A549 (cell line): Measurements from ENCODE around the gene ABTB1. TPM values are rescaled to one million over a fixed set of nuclear protein-coding genes. Genes with fewer than 3 reads are reported as not detected.

Source experiments
- ATAC-seq, 2 experiments: fragments of 200-7000 bp in 1 of 2; fragments of >200 bp in 1 of 2; cut with Nextera tagmentation in 1 of 2; cut with Tn5 transposase in 1 of 2; 3 replicates each; pipeline versions ENCODE4 v1.8.0 to v1.9.1; 2018 to 2020; ENCODE audit warnings: mild to moderate bottlenecking in 1 of 2, moderate library complexity in 1 of 2
- CTCF ChIA-PET: fragments of 300-600 bp; sonication (Branson Sonifier 250); formaldehyde crosslinking; extraction: SDS; loops from one replicate; lab custom pipeline; 2021; ENCODE audit warnings: antibody characterized with exemption, inconsistent platforms; lab: Yijun Ruan, JAX
- POLR2A ChIA-PET: fragments of 350-600 bp; formaldehyde crosslinking; extraction: SDS; loops from one replicate; lab custom pipeline; 2021; ENCODE audit warnings: antibody characterized with exemption, inconsistent platforms; lab: Yijun Ruan, JAX
- DNase-seq, 2 experiments: peaks; one replicate each; pipeline versions ENCODE4 v3.0.0 to v3.0.0-alpha.2; 2011 to 2016; ENCODE audit warnings: low read depth in 1 of 2, low spot score in 1 of 2
- FAIRE-seq: peaks from 2 replicates; lab custom pipeline; 2011; peaks lifted over from hg19 to GRCh38; lab: Jason Lieb, UNC
- H3K27ac ChIP-seq, 2 experiments: fragments of >200 bp; sonication (Bioruptor Twin); formaldehyde crosslinking; 3 replicates each; pipeline ENCODE4 v1.5.1; 2016 to 2017
- H3K4me1 ChIP-seq: fragments of >200 bp; sonication (Bioruptor Twin); formaldehyde crosslinking; 3 replicates; pipeline ENCODE4 v1.6.1; 2016
- H3K4me2 ChIP-seq: fragments of >200 bp; sonication (Bioruptor Twin); formaldehyde crosslinking; 3 replicates; pipeline ENCODE4 v1.6.1; 2016
- H3K4me3 ChIP-seq: fragments of >200 bp; sonication (Bioruptor Twin); formaldehyde crosslinking; 3 replicates; pipeline ENCODE4 v1.5.1; 2016
- H3K9me3 ChIP-seq: fragments of >200 bp; sonication (Bioruptor Twin); formaldehyde crosslinking; 3 replicates; pipeline ENCODE4 v1.6.1; 2016
- BHLHE40 ChIP-seq: IDR thresholded peaks from 2 replicates; pipeline ENCODE4 v1.6.1; 2012; ENCODE audit warnings: low read depth, low read length, inconsistent platforms
- EHMT2 ChIP-seq: fragments of 200-600 bp; sonication (generic); IDR thresholded peaks from 2 replicates; pipeline ENCODE4 v1.6.1; 2016; ENCODE audit warnings: antibody characterized with exemption, low read depth, mild to moderate bottlenecking, moderate library complexity
- FOSB ChIP-seq: fragments of 250-450 bp; sonication (Bioruptor Pico); IDR thresholded peaks from 2 replicates; pipeline ENCODE4 v1.5.0; 2020; ENCODE audit warnings: mild to moderate bottlenecking, moderate library complexity
- FOSL2 ChIP-seq, 2 experiments: fragments of 450-650 bp in 1 of 2; fragments of >200 bp in 1 of 2; sonication (Bioruptor Twin) in 1 of 2; formaldehyde crosslinking; IDR thresholded peaks; 2 replicates each; pipeline versions ENCODE4 v1.5.0 to v1.6.1; 2016 to 2020; ENCODE audit warnings: mild to moderate bottlenecking in 1 of 2, moderate library complexity in 1 of 2
- HEYL ChIP-seq: fragments of 250-450 bp; sonication (Bioruptor Pico); IDR thresholded peaks from 2 replicates; pipeline ENCODE4 v1.8.0; 2021; ENCODE audit warnings: mild to moderate bottlenecking, moderate library complexity
- HOXA7 ChIP-seq: fragments of 250-450 bp; sonication (Bioruptor Pico); IDR thresholded peaks from 2 replicates; pipeline ENCODE4 v1.5.0; 2020; ENCODE audit warnings: mild to moderate bottlenecking, moderate library complexity
- JUN ChIP-seq, 2 experiments: fragments of >200 bp; sonication (Bioruptor Twin); formaldehyde crosslinking; IDR thresholded peaks; 2 replicates in 1 of 2; 3 replicates in 1 of 2; pipeline ENCODE4 v1.6.1; 2016 to 2017
- JUNB ChIP-seq: fragments of >200 bp; sonication (Bioruptor Twin); formaldehyde crosslinking; IDR thresholded peaks from 2 replicates; pipeline ENCODE4 v1.6.1; 2016
- KDM1A ChIP-seq: fragments of 200-600 bp; sonication (generic); IDR thresholded peaks from 2 replicates; pipeline ENCODE4 v1.6.1; 2016; ENCODE audit warnings: low read depth, mild to moderate bottlenecking
- KDM5A ChIP-seq: fragments of 200-600 bp; sonication (generic); IDR thresholded peaks from 2 replicates; pipeline ENCODE4 v1.6.1; 2016; ENCODE audit warnings: antibody characterized with exemption, mild to moderate bottlenecking
- MAFK ChIP-seq: fragments of 450-650 bp; IDR thresholded peaks from 2 replicates; pipeline ENCODE4 v1.6.1; 2014; ENCODE audit not compliant: partially characterized antibody
- NFE2L2 ChIP-seq: fragments of 150-350 bp; conservative IDR thresholded peaks from 2 replicates; pipeline ENCODE4 v1.6.1; 2014; ENCODE audit warnings: low read length
- NPAS2 ChIP-seq: fragments of 250-450 bp; sonication (Bioruptor Pico); IDR thresholded peaks from 2 replicates; pipeline ENCODE4 v1.8.0; 2022; ENCODE audit warnings: mild to moderate bottlenecking, moderate library complexity, borderline replicate concordance
- NR3C1 ChIP-seq: fragments of >200 bp; sonication (Bioruptor Twin); formaldehyde crosslinking; IDR thresholded peaks from 3 replicates; pipeline ENCODE4 v1.6.1; 2017
- PHF8 ChIP-seq: fragments of 200-600 bp; sonication (generic); IDR thresholded peaks from 2 replicates; pipeline ENCODE4 v1.6.1; 2016; ENCODE audit warnings: low read depth, mild to moderate bottlenecking, antibody characterized with exemption, moderate library complexity, borderline replicate concordance
- RAD21 ChIP-seq, 2 experiments: fragments of >200 bp in 1 of 2; sonication (Bioruptor Twin) in 1 of 2; formaldehyde crosslinking in 1 of 2; IDR thresholded peaks in 1 of 2; conservative IDR thresholded peaks in 1 of 2; 2 replicates in 1 of 2; 3 replicates in 1 of 2; pipeline ENCODE4 v1.6.1; 2012 to 2018; ENCODE audit warnings: inconsistent platforms in 1 of 2
- RCOR1 ChIP-seq: fragments of 150-350 bp; IDR thresholded peaks from 2 replicates; pipeline ENCODE4 v1.6.1; 2014; ENCODE audit warnings: antibody characterized with exemption, low read length, low read depth
- RFX5 ChIP-seq: fragments of 450-650 bp; IDR thresholded peaks from 2 replicates; pipeline ENCODE4 v1.7.1; 2014; ENCODE audit warnings: antibody characterized with exemption, mild to moderate bottlenecking, moderate library complexity
- RNF2 ChIP-seq: fragments of 200-600 bp; sonication (generic); IDR thresholded peaks from 2 replicates; pipeline ENCODE4 v1.6.1; 2016; ENCODE audit warnings: low read depth, mild to moderate bottlenecking, antibody characterized with exemption, moderate library complexity, borderline replicate concordance
- SMC3 ChIP-seq: fragments of >200 bp; sonication (Bioruptor Twin); formaldehyde crosslinking; IDR thresholded peaks from 3 replicates; pipeline ENCODE4 v1.6.1; 2018; ENCODE audit warnings: inconsistent platforms
- TP53 ChIP-seq: fragments of 250-450 bp; sonication (Bioruptor Pico); IDR thresholded peaks from 2 replicates; pipeline ENCODE4 v1.5.0; 2021; ENCODE audit warnings: mild to moderate bottlenecking, moderate library complexity
- ZC3H11A ChIP-seq: fragments of 450-650 bp; IDR thresholded peaks from 2 replicates; pipeline ENCODE4 v1.6.1; 2014; ENCODE audit warnings: antibody characterized with exemption, mild to moderate bottlenecking
- ZFP36 ChIP-seq: fragments of 450-650 bp; IDR thresholded peaks from 2 replicates; pipeline ENCODE4 v1.6.1; 2014; ENCODE audit warnings: borderline replicate concordance; ENCODE audit not compliant: partially characterized antibody
- ZSCAN20 ChIP-seq: fragments of 250-450 bp; sonication (Bioruptor Pico); IDR thresholded peaks from 2 replicates; pipeline ENCODE4 v1.8.0; 2022; ENCODE audit warnings: mild to moderate bottlenecking, moderate library complexity
- WGBS: methylation state at CpG from one replicate; pipeline ENCODE4 v1.1.6; 2017; ENCODE audit errors: missing lambda C conversion rate; 5-methylcytosine and 5-hydroxymethylcytosine counted together
- polyA plus RNA-seq, 4 experiments: library from polyadenylated mRNA; depleted of rRNA in 3 of 4; stranded (reverse); fragments of >200 nt; fragmentation: RNase III in 1 of 4; extraction: RNeasy Plus Mini Kit Qiagen cat#74134 plus additional on column Dnase treatment in 1 of 4; gene quantifications; 2 replicates in 3 of 4; 3 replicates in 1 of 4; pipeline ENCODE4 v1.2.3, GENCODE V29; 2011 to 2017
- TF ChIP-seq, protein P1 (sequence below): fragments of 150-350 bp; IDR thresholded peaks from 2 replicates; pipeline ENCODE4 v1.6.1; 2014; ENCODE audit warnings: low read depth, mild to moderate bottlenecking, low read length
- TF ChIP-seq, protein P2 (sequence below): fragments of 450-650 bp; IDR thresholded peaks from 2 replicates; pipeline ENCODE4 v1.6.1; 2014; ENCODE audit warnings: antibody characterized with exemption
- TF ChIP-seq, protein P3 (sequence below): fragments of >200 bp; sonication (Bioruptor Twin); formaldehyde crosslinking; IDR thresholded peaks from 3 replicates; pipeline ENCODE4 v1.6.1; 2016
- TF ChIP-seq, protein P4 (sequence below): fragments of 250-450 bp; sonication (Bioruptor Pico); IDR thresholded peaks from 2 replicates; pipeline ENCODE4 v1.5.0; 2020; ENCODE audit warnings: low read depth, mild to moderate bottlenecking, moderate library complexity
- TF ChIP-seq, protein P5 (sequence below): fragments of >200 bp; sonication (Bioruptor Twin); formaldehyde crosslinking; IDR thresholded peaks from 3 replicates; pipeline ENCODE4 v1.5.1; 2016
- TF ChIP-seq, protein P6 (sequence below): IDR thresholded peaks from 2 replicates; pipeline ENCODE4 v1.6.1; 2012; ENCODE audit warnings: low read depth, borderline replicate concordance
- TF ChIP-seq, protein P7 (sequence below): fragments of >200 bp; sonication (Bioruptor Twin); formaldehyde crosslinking; IDR thresholded peaks from 2 replicates; pipeline ENCODE4 v1.6.1; 2016

ABTB1 gene
- polyA plus RNA-seq, 2 of the 4 experiments (the other 2 are of a cell fraction) = 9.7 to 13.2 TPM

DNA sequence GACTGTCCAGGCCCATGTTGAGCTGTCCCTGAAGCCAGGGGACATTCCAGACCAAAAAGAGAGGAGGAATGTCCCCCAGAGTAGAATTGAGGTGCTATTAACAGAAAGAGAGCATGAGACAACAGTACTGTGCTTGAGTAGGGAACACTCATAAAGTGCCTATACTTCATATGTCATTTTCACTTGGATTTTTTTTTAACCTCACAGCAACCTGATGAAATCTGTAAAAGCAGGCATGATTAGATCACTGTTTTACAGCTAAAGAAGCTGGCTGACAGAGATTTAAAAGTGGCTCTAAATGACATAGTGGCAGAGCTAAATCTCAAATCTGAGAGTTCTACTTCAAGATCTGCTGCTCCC, 24.9 kb upstream of the ABTB1 start:
- POLR2A ChIA-PET = no interaction called here
- no peak for ATAC-seq

DNA sequence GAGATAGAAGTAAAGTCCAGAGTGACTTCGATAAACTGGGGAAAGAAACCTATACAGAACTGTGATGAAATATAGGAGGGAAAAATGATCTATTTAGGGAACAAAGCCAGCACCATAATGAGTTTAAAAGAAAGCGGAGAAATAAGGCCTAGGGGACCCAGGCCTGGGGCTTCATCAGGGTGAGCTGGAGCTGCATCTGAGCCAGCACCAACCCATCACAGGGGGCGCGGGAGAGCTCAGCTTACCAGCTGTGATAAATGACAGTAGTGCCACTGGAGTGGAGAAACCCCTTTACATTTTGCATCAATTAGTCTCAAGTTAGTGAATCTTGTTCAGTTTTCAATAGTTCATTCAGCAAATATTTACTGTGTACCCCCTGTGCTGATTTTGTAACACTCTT, 22.5 kb upstream of the ABTB1 start:
- no peak for FAIRE-seq

More for the DNA sequence above, 24.9 kb upstream of the ABTB1 start:
- FAIRE-seq (no peak), DNase-seq (no peak)
- Histone ChIP-seq H3K9me3 (no peaks in the 10 kb centered on the region), H3K4me1 (peaks cover 5% of the 10 kb centered on the region; the same call in 2 of the 3 replicates), H3K4me2 (no peak overlapping the region), H3K4me3 (no peak overlapping the region)
- CTCF ChIA-PET = interaction anchor here (1.7 to 3.4 kb wide), 3 partner anchors 13 to 323 kb away, joined by 5 to 11 read pairs (median 9); no protein-coding TSS in a partner anchor
- TF ChIP-seq FOSL2 (IDR thresholded peaks at IDR 0.05) (no peak), FOSL2 (CRISPR knock-in tag; IDR thresholded peaks at IDR 0.05) (no peak), RFX5 (no peak), HOXA7 (no peak), ZFP36 (no peak), NFE2L2 (no peak), RCOR1 (no peak), JUN (IDR thresholded peaks at IDR 0.05) (no peak), KDM5A (no peak), RNF2 (no peak), SMC3 (no peak), JUNB (no peak), MAFK (no peak), RAD21 (conservative IDR thresholded peaks at IDR 0.05 in 1 of 2, IDR thresholded peaks at IDR 0.05 in 1 of 2) (no peak), HEYL (CRISPR knock-in tag) (no peak), EHMT2 (no peak)
- TF ChIP-seq, protein P1, sequence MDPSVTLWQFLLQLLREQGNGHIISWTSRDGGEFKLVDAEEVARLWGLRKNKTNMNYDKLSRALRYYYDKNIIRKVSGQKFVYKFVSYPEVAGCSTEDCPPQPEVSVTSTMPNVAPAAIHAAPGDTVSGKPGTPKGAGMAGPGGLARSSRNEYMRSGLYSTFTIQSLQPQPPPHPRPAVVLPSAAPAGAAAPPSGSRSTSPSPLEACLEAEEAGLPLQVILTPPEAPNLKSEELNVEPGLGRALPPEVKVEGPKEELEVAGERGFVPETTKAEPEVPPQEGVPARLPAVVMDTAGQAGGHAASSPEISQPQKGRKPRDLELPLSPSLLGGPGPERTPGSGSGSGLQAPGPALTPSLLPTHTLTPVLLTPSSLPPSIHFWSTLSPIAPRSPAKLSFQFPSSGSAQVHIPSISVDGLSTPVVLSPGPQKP = no peak
- TF ChIP-seq, protein P2, sequence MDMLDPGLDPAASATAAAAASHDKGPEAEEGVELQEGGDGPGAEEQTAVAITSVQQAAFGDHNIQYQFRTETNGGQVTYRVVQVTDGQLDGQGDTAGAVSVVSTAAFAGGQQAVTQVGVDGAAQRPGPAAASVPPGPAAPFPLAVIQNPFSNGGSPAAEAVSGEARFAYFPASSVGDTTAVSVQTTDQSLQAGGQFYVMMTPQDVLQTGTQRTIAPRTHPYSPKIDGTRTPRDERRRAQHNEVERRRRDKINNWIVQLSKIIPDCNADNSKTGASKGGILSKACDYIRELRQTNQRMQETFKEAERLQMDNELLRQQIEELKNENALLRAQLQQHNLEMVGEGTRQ = no peak
- TF ChIP-seq, protein P3, sequence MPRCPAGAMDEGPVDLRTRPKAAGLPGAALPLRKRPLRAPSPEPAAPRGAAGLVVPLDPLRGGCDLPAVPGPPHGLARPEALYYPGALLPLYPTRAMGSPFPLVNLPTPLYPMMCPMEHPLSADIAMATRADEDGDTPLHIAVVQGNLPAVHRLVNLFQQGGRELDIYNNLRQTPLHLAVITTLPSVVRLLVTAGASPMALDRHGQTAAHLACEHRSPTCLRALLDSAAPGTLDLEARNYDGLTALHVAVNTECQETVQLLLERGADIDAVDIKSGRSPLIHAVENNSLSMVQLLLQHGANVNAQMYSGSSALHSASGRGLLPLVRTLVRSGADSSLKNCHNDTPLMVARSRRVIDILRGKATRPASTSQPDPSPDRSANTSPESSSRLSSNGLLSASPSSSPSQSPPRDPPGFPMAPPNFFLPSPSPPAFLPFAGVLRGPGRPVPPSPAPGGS = no peak
- TF ChIP-seq, protein P4, sequence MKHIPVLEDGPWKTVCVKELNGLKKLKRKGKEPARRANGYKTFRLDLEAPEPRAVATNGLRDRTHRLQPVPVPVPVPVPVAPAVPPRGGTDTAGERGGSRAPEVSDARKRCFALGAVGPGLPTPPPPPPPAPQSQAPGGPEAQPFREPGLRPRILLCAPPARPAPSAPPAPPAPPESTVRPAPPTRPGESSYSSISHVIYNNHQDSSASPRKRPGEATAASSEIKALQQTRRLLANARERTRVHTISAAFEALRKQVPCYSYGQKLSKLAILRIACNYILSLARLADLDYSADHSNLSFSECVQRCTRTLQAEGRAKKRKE (CRISPR knock-in tag) = no peak
- TF ChIP-seq, all 56 proteins: peak for 0
- H3K27ac ChIP-seq = no peak overlapping the region

More for the DNA sequence above, 22.5 kb upstream of the ABTB1 start:
- Histone ChIP-seq H3K27ac (no peak overlapping the region), H3K4me1 (peaks cover 21% of the 10 kb centered on the region), H3K4me2 (no peak overlapping the region), H3K9me3 (no peaks in the 10 kb centered on the region), H3K4me3 (no peak overlapping the region)
- 98% methylated on average over 4 of the region's 4 CpGs for WGBS
- ChIA-PET POLR2A (no interaction called here), CTCF (interaction anchor here (0.7 to 3.9 kb wide), 5 partner anchors 8 to 320 kb away, joined by 3 to 35 read pairs (median 22); no protein-coding TSS in a partner anchor)
- DNase-seq (no peak), ATAC-seq (no peak)
- no peak for TF ChIP-seq PHF8
- TF ChIP-seq BHLHE40 = no peak
- no peak for TF ChIP-seq KDM1A
- TF ChIP-seq FOSL2 (IDR thresholded peaks at IDR 0.05) = no peak
- no peak for TF ChIP-seq FOSL2 (CRISPR knock-in tag; IDR thresholded peaks at IDR 0.05)
- no peak for TF ChIP-seq NPAS2
- TF ChIP-seq, protein P5, sequence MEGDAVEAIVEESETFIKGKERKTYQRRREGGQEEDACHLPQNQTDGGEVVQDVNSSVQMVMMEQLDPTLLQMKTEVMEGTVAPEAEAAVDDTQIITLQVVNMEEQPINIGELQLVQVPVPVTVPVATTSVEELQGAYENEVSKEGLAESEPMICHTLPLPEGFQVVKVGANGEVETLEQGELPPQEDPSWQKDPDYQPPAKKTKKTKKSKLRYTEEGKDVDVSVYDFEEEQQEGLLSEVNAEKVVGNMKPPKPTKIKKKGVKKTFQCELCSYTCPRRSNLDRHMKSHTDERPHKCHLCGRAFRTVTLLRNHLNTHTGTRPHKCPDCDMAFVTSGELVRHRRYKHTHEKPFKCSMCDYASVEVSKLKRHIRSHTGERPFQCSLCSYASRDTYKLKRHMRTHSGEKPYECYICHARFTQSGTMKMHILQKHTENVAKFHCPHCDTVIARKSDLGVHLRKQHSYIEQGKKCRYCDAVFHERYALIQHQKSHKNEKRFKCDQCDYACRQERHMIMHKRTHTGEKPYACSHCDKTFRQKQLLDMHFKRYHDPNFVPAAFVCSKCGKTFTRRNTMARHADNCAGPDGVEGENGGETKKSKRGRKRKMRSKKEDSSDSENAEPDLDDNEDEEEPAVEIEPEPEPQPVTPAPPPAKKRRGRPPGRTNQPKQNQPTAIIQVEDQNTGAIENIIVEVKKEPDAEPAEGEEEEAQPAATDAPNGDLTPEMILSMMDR = no peak
- no peak for TF ChIP-seq RFX5
- TF ChIP-seq SMC3 = no peak
- no peak for TF ChIP-seq ZC3H11A
- TF ChIP-seq, protein P6, sequence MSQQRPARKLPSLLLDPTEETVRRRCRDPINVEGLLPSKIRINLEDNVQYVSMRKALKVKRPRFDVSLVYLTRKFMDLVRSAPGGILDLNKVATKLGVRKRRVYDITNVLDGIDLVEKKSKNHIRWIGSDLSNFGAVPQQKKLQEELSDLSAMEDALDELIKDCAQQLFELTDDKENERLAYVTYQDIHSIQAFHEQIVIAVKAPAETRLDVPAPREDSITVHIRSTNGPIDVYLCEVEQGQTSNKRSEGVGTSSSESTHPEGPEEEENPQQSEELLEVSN = no peak
- TF ChIP-seq RNF2 = no peak
- no peak for TF ChIP-seq NR3C1
- no peak for TF ChIP-seq FOSB (CRISPR knock-in tag)
- no peak for TF ChIP-seq TP53 (CRISPR knock-in tag)
- TF ChIP-seq, protein P2 = no peak
- TF ChIP-seq ZSCAN20 = no peak
- TF ChIP-seq, protein P7, sequence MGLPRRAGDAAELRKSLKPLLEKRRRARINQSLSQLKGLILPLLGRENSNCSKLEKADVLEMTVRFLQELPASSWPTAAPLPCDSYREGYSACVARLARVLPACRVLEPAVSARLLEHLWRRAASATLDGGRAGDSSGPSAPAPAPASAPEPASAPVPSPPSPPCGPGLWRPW = no peak
